GM19023 (cell line): ENCODE data around the gene VAPA.

Experiments
- ATAC-seq: cut with Tn5 transposase; IDR thresholded peaks from one replicate; pipeline ENCODE4 v1.9.1; 2021; ENCODE audit warnings: mild to moderate bottlenecking, moderate library complexity; ENCODE audit not compliant: unreplicated experiment

The VAPA gene

GRCh38 chr18:9968081-9968848 lies 54.4 kb downstream of the VAPA start:
- ATAC-seq, result no peak

DNA sequence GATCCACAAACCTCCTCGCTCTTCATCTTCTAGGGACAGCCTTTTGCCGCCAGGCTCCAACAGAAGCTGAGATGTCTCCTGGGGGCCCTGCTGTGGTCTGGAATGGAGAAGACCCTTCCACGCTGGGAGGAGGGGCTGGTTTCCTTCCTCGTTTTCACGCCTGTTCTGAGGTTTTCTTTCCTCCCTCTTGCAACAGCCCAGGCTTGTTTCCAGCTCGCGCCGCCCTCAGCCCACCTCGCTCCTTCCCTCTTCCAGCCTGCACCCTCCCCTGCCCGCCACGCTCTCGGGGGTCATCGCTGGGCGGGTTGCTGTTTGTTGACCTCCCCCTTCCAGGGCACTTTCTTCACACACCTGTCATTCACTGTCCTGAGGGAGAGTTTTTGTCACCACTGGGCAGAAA lies 55.4 kb downstream of the VAPA start:
- no peak for ATAC-seq

GRCh38 chr18:9971313-9971920 lies 57.6 kb downstream of the VAPA start:
- no peak for ATAC-seq

DNA sequence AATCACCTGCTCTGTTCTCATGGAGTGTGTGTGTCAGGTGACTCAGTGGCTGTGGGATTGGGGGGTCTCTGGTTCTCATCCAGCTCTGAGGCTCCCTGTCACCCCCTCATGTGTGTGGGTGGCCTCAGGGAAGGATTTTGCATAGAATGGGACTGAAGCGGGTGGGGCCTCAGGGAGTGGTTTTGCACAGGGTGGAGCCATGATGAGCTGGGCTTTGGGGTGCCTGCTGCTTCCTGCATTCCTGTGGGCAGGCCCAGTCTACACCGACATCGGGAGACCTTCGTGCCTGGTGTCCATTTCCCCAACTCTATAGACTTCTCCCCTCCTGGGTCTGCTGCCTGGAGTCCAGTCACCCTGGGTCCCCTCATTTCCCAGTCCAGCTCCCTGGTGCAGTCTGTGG lies 59.7 kb downstream of the VAPA start:
- ATAC-seq, result no peak

- no peak for ATAC-seq
Observed at GRCh38 chr18:9974279-9974915, 60.6 kb downstream of the VAPA start.

DNA sequence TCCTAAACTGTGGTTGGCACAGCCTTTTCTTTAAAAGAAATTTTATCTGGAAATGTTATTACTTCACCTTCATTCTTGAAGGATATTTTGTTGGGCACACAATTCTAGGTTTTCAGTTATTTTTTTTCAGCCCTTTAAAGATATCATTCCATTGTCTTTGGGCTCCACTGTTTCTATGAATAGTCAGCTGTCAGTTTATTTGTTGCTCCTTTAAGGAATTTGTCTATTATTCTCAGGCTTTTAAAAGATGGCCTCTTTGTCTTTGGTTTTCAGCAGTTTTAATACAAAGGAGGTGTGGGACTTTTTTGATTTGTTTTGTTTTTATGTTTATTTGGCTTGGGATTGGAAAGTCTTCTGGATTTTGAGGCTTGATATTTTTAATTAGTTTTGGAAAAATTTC lies 61.8 kb downstream of the VAPA start:
- ATAC-seq, result no peak

- ATAC-seq, result no peak
Observed at GRCh38 chr18:9982711-9983110, 68.9 kb downstream of the VAPA start.

GRCh38 chr18:9984080-9984479 lies 70.3 kb downstream of the VAPA start:
- ATAC-seq, result no peak

DNA sequence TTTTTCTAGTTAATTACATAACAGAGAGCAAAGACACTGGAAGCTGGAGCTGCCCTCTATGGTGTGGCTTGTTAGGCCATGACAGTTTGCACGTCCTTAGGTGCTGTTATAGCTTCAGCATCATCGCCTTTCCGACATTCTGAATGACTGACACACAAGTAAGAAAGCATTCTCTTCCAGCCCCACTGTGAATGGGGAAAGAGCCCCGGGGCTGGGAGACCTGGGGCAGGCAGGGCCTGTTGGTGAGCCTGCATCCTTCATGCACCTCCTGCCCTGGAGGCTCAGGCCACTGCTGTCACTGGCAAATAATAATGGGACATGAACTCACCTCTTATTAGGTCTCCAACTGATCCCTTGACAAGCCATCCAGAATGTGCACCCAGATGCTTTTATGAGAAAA lies 71.8 kb downstream of the VAPA start:
- no peak for ATAC-seq

DNA sequence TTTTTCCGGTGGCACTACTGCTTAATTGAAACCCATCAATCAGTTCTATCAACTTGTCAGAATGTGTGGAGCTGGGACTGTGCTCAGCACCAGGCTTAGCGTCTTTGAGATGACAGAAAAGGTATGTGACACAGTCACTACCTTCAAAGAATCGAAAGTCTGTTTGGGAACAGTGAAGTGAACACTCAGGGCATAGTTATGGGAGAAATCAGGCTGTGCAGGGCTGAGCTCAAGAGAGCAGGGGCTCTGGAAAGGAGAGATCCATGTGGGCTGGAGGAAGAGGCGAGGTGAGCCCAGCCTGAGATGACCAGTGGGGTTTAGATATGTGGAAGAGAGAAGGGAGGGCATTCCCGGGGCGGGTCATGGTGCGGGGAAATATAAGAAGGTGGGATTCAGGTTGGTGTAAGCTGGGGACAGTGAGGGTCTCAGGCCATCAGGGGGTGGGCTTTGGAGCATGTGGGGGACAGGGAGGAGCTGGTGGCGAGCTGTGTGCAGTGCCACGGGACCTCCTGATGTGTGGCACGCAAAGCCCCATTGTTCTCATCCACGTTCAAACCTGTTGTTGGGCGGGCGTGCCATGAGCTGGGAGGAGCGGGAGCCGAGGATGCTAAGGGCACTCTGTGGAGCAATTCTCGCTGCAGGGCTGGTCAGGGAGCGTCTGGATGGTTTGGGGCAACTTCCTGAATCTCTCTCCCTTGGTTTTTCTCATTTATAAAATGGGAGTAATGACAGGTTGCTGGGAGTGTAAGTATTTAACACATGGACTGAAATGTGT lies 72.5 kb downstream of the VAPA start:
- no peak for ATAC-seq

GRCh38 chr18:9987345-9987744 lies 73.5 kb downstream of the VAPA start:
- no peak for ATAC-seq

- ATAC-seq, result no peak
Observed at GRCh38 chr18:9987931-9988330, 74.1 kb downstream of the VAPA start.

DNA sequence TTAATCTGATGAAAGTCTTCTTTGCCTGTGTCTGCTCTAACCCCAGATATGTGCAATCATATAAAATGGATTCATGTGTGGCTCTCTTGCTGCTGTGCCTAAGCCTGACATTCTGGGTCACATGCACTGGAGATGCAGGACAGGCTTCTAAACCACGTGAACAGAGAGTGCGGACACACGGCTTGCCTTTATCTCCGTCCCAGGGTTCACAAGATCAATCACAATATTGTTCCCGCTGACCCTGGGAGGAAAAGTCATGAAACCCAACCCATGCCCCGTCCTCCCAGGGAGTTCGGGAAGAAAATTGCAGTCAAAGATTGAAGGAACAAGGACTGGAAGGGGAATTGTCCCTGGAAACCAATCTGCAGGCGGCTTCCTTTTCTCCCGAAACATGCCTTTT lies 74.8 kb downstream of the VAPA start:
- no peak for ATAC-seq

DNA sequence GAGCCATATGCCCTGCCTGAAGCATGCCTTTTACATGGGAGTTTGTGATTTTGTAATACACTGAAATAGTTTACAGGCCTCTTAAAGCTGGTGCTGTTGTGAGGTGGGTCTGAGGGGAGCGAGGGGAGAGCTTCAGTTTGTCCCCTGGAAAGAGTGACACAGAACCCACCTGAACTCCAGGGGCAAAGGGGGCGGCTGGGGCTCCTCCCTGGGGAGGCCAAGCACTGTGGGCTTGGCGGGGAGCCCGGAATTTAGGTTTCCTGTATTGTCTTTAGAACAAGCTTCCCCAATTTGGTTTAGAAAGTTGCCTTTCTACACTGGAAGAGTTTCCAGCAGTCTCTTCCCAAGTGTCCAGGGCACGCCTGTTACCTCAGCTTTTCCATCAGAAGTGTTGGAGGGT lies 75.7 kb downstream of the VAPA start:
- ATAC-seq, result no peak

DNA sequence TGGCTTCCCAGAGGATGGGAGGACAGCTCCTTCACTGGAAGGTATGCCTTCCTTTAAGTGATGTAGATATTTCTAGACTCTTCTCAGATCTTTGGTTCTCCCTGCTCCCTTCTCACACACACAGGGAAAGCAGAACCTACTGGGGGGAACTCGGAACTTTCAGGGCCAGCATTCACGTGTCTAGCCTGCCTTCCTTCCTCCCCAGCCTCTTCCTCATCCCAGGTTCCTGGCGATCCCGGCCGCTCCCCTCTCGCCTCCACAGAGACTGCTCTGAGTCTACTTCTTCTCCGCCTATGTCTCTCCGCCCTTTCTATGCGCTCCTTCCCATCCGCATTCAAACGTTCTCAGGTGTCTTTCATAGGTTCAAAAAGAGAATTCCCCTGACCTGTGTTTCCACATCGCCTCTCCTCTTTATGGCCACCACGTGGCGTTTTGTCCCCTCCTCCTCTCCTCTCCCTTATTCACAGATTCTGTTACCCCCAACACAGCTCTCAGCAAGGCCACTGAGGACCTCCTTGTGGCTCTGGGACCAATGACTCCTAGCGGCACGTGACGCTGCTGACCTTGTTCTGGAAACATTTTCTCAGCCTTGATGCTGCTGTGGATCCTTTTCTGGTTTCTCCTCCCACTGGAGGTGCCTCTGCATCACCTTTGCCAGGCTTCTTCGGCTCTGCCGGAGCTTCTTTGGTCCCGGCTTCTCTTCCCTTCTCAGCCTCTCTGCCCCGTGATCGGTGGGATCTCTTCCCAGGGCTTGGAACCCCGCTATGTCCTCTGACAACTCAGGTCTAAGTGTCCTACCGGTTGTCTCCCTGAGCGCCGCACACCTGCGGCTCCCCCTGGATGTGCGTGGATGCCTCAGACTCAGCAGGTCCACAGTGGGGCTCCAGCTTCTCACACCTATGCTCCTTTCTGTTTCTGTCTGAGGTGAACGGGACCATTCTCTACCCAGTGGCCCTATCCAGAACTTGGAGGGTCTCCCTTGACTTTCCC lies 77.5 kb downstream of the VAPA start:
- no peak for ATAC-seq

DNA sequence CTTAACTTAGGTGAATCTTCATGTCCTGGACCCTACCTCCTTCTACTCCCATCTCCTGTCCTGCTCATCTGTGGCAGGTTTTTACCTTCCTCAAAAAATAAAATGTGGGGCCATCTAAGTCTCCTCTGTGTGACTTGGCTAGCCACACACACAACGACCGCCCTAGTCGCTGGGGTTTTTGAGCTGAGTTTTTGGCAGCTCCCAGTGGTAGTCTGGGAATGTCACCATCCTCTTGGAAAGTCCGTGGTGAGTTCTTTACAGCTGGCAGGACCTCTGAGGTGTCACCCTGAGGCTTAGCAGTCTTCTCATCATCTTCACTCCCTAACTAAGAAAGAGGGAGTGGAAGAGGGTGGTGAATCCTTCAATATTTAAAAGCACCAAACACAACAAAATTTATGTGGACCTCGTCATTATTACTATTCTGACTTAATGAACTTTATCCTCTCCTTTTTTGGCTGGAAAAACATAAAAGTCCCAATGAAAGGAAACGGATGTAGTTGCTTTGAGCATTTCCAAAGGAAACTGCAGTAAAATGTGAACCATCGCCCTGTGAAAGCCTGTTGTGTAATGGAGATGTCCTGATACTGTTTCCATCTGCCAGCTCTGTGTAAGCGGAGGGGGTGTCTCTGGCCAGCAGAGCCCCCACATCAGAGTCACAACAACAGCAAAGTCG lies 78.6 kb downstream of the VAPA start:
- no peak for ATAC-seq

DNA sequence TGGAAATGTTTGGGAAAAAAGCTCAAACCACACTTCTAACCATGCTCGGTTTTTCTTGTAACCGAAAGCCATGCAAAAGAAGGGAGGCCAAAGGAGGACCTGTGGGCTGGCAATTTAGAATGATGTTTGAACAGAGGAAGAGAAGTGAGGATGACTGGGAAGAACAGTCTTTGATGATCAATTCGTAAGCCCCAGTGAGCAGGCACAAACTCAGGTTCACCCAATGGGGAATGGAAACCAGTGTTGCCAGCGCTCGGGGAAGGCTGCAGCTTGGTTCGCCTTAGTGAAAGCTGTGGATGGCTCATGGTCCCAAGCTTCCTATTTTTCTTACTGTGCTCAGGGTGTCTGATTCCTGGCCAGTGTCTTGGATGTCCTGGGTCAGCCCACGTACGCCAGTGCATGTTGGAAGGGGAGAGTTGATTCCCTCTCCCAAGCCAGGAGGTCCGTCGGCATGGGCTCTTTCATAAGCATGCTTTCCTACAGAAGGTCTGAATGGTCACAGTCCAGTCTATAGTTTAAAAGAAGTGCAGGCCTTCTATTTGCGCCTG lies 79.2 kb downstream of the VAPA start:
- no peak for ATAC-seq

GRCh38 chr18:9993521-9994025 lies 79.8 kb downstream of the VAPA start:
- ATAC-seq, result no peak

DNA sequence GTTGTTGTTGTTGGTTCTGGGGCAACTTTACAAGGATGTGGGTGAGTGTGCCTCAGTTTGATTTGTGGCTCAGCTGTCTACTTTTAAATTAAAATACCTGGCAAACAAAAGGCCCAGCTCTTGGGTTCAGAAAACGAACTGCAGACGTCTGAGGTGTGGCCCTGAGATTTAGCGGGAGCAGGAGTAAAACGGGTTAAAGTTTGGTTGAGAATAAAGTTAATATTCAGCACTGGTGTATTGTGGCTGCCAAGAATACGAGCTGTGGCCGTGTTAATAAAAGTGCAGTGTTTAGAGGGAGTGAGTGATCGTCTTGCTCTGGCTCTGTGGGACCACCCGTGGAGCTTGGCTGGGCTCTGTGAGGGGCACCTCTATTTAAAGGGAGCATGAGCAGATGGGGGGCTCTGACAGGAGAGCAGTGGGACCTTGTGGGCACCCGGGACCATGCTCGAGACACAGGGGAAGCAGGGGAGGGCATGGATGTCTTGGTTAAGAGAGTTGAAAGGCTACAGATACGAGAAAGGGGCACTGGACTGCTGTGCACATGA lies 80.3 kb downstream of the VAPA start:
- ATAC-seq, result no peak
